ENCODE data around the gene EML6. TPM values are rescaled to one million over a fixed set of nuclear protein-coding genes. Genes with fewer than 3 reads are reported as not detected.

Gene EML6
- total and polyA plus RNA-seq, 12 donors = 0.07 to 1.5 (median 0.31) TPM

GRCh38 chr2:54820558-54820957, 97.1 kb downstream of the EML6 start:
- Histone ChIP-seq H3K27ac (no peak overlapping the region), H3K9me3 (no peaks in the 10 kb centered on the region), H3K36me3 (no peaks in the 10 kb centered on the region), H3K4me1 (no peaks in the 10 kb centered on the region), H3K4me3 (no peak overlapping the region), H3K27me3 (peaks cover 0 to 13% (median 2%) of the 10 kb centered on the region in 7 donors)
- no peak for ATAC-seq
- WGBS, 2 donors = 57 to 73% methylated on average over 3 of the region's 3 CpGs
- intact Hi-C loops (cut with DNase I) = no loop called here
- no peak for TF ChIP-seq CTCF (IDR thresholded peaks at IDR 0.05)
- DNase-seq = no peak

- WGBS, 2 donors = 80 to 82% methylated on average over 4 of the region's 4 CpGs
- TF ChIP-seq CTCF (IDR thresholded peaks at IDR 0.05) = no peak
- Histone ChIP-seq H3K9me3 (no peaks in the 10 kb centered on the region), H3K36me3 (no peaks in the 10 kb centered on the region), H3K27ac (no peak overlapping the region), H3K4me3 (no peak overlapping the region), H3K27me3 (peaks cover 0 to 18% (median 6%) of the 10 kb centered on the region in 7 donors), H3K4me1 (no peaks in the 10 kb centered on the region)
- ATAC-seq = no peak
- intact Hi-C loops (cut with DNase I) = no loop called here
- no peak for DNase-seq
Measured at GRCh38 chr2:54824567-54824966, 101.1 kb downstream of the EML6 start.

GRCh38 chr2:54830546-54830945, 107.1 kb downstream of the EML6 start:
- TF ChIP-seq CTCF (IDR thresholded peaks at IDR 0.05) = no peak
- peaks cover 0 to 7% (median 4%) of the 10 kb centered on the region in 7 donors for H3K27me3 ChIP-seq
- no peaks in the 10 kb centered on the region for H3K36me3 ChIP-seq
- ATAC-seq (no peak), DNase-seq (no peak)
- no peaks in the 10 kb centered on the region for H3K9me3 ChIP-seq
- H3K4me1 ChIP-seq = no peaks in the 10 kb centered on the region
- WGBS, 2 donors = 74 to 87% methylated on average over 8 of the region's 8 CpGs
- intact Hi-C loops (cut with DNase I) = loop anchor here in 7 of 10 donors (10.0 kb wide), 4 partner anchors 96 to 726 kb away; partner anchors contain the start of gene EML6 (in 4 of the 7)
- H3K4me3 ChIP-seq = no peak overlapping the region
- no peak overlapping the region for H3K27ac ChIP-seq

- Histone ChIP-seq H3K4me1 (no peaks in the 10 kb centered on the region), H3K9me3 (no peaks in the 10 kb centered on the region), H3K4me3 (no peak overlapping the region), H3K27me3 (peaks cover 0 to 7% (median 0%) of the 10 kb centered on the region in 7 donors), H3K36me3 (no peaks in the 10 kb centered on the region), H3K27ac (no peak overlapping the region)
- no peak for DNase-seq
- 95 to 96% methylated on average over 9 of the region's 9 CpGs for WGBS, 2 donors
- TF ChIP-seq CTCF (IDR thresholded peaks at IDR 0.05) = no peak
- intact Hi-C loops (cut with DNase I) = loop anchor here in 7 of 10 donors (10.0 kb wide), 4 partner anchors 97 to 727 kb away; partner anchors contain the start of gene EML6 (in 4 of the 7)
- ATAC-seq = no peak
Measured at GRCh38 chr2:54831480-54831879, 108.0 kb downstream of the EML6 start.

All from heart right ventricle (tissue), 16 donors.